Neural cell (in vitro differentiated cells): ENCODE measurements around the gene MAIP1.

Experiments used
- EP300 ChIP-seq: fragments of 450-650 bp; conservative IDR thresholded peaks from 2 replicates; pipeline ENCODE4 v1.6.1; 2014; ENCODE audit warnings: antibody characterized with exemption, mild to moderate bottlenecking, moderate library complexity; ENCODE audit not compliant: poor library complexity, severe bottlenecking
- EZH2 ChIP-seq: fragments of 200-600, 300-800 bp; shearing (Covaris generic), sonication (generic); IDR thresholded peaks from 2 replicates; pipeline ENCODE4 v1.6.1; 2014; ENCODE audit warnings: antibody characterized with exemption, low read length, borderline replicate concordance, mild to moderate bottlenecking; ENCODE audit not compliant: insufficient read depth, poor library complexity, severe bottlenecking
- POLR2AphosphoS5 ChIP-seq: IDR thresholded peaks from 2 replicates; pipeline ENCODE4 v1.6.1; 2012
- TAF1 ChIP-seq: IDR thresholded peaks from 2 replicates; pipeline ENCODE4 v1.6.1; 2012; ENCODE audit warnings: low read depth
- TF ChIP-seq, protein P1 (sequence below): fragments of 450-650 bp; IDR thresholded peaks from 2 replicates; pipeline ENCODE4 v1.5.1; 2014; ENCODE audit warnings: antibody characterized with exemption, mild to moderate bottlenecking, moderate library complexity; ENCODE audit not compliant: poor library complexity, severe bottlenecking

DNA sequence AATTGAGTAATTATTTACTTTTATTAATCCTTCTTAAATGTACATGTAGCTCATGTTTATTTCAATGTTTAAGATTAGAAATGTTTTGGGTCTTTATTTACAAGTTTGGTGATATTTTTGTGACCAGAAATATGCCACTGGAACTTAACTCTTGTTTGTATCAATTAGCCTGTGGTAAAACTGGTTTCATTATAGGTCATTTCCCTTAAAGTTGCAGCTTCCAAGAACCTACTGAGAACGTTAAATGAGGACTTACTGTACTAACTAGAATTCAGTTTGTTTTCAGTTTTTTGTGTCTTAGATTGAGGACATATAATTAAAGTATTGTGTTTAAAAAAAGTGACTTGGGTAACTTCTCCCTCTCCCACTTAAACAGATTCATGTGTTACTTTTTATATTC lies 4.4 kb upstream of the MAIP1 start:
- TF ChIP-seq POLR2AphosphoS5 (no peak), TAF1 (no peak), EZH2 (no peak), EP300 (no peak)
- TF ChIP-seq, protein P1, sequence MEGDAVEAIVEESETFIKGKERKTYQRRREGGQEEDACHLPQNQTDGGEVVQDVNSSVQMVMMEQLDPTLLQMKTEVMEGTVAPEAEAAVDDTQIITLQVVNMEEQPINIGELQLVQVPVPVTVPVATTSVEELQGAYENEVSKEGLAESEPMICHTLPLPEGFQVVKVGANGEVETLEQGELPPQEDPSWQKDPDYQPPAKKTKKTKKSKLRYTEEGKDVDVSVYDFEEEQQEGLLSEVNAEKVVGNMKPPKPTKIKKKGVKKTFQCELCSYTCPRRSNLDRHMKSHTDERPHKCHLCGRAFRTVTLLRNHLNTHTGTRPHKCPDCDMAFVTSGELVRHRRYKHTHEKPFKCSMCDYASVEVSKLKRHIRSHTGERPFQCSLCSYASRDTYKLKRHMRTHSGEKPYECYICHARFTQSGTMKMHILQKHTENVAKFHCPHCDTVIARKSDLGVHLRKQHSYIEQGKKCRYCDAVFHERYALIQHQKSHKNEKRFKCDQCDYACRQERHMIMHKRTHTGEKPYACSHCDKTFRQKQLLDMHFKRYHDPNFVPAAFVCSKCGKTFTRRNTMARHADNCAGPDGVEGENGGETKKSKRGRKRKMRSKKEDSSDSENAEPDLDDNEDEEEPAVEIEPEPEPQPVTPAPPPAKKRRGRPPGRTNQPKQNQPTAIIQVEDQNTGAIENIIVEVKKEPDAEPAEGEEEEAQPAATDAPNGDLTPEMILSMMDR = no peak
